ENCODE measurements around the gene SYNE1.
A peak's percentile ranks its signal among the peaks of the same experiment; 100 is the strongest.

SYNE1 gene

DNA sequence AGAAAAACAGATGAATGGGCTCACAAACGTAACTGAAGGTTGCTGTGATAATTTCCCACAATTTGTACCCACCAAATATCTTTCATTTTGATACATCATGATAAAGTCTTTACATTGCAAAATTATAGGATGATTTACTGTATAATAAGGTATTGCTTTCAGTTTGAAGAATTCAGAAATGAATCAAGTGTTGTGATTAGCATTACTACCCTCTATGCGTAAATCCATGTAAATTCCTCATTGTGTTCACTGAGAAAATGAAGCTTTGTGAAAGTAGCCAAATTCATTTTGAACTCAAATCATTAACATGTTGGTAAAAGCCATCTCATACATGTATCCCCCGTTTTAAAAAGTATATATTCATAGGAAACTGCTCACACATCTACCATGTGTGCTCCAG lies 450.3 kb downstream of the SYNE1 start:
- Histone ChIP-seq H3K9ac (ENCODE audit: low read depth in 1 of 2, low read length in 2 of 2) (no peak overlapping the region), H3K9me3 (ENCODE audit: control insufficient read depth in 2 of 2, low read length in 2 of 2) (no peaks in the 10 kb centered on the region), H3K27ac (ENCODE audit: low read depth in 2 of 2, low read length in 2 of 2) (no peak overlapping the region), H3K4me3 (ENCODE audit: low read length in 2 of 2) (no peak overlapping the region), H3K36me3 (ENCODE audit: control insufficient read depth in 2 of 2, insufficient read depth in 2 of 2, low read length in 2 of 2) (no peaks in the 10 kb centered on the region), H3K4me1 (ENCODE audit: control insufficient read depth in 2 of 2, insufficient read depth in 2 of 2, low read length in 2 of 2) (no peaks in the 10 kb centered on the region), H3K27me3 (ENCODE audit: control insufficient read depth in 2 of 2, insufficient read depth in 2 of 2, low read length in 2 of 2) (no peaks in the 10 kb centered on the region)

DNA sequence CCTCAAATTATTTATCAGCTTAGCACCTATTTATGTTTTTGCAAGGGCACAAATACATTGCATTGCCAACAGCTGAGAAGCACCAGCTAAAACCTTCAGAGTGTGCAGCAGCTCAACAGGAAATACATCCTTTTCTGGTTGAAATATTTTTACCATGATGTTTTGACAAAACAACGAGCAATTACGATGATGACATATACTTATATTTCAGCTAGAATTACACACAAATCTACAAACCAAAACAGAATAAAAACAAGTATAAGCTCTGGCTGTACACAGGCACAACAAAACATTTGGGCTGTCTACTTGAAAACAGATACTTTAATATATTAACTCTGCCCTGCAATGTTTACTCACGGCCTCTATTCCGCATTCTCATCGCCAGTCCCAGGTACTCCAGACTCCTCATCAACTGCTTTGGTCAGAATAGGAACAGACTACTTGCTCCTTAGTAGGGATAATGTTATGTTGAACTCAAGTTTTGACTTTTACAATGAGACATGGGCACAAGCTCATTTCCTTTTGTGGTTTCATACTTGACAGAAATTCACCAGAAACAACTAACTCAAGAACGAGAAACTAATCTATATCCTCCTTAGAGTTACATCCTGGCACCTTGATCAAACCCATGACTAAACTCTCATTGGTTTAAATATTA lies 452.1 kb downstream of the SYNE1 start:
- no peaks in the 10 kb centered on the region for H3K9me3 ChIP-seq (ENCODE audit: control insufficient read depth in 2 of 2, low read length in 2 of 2)
- H3K27me3 ChIP-seq (ENCODE audit: control insufficient read depth in 2 of 2, insufficient read depth in 2 of 2, low read length in 2 of 2): no peaks in the 10 kb centered on the region
- H3K9ac ChIP-seq (ENCODE audit: low read depth in 1 of 2, low read length in 2 of 2): no peak overlapping the region
- H3K4me1 ChIP-seq (ENCODE audit: control insufficient read depth in 2 of 2, insufficient read depth in 2 of 2, low read length in 2 of 2): no peaks in the 10 kb centered on the region
- no peaks in the 10 kb centered on the region for H3K36me3 ChIP-seq (ENCODE audit: control insufficient read depth in 2 of 2, insufficient read depth in 2 of 2, low read length in 2 of 2)
- H3K4me3 ChIP-seq (ENCODE audit: low read length in 2 of 2): peak overlapping the region in 1 of 2 donors; percentile 10
- H3K27ac ChIP-seq (ENCODE audit: low read depth in 2 of 2, low read length in 2 of 2): peak overlapping the region; percentile 39 to 41

DNA sequence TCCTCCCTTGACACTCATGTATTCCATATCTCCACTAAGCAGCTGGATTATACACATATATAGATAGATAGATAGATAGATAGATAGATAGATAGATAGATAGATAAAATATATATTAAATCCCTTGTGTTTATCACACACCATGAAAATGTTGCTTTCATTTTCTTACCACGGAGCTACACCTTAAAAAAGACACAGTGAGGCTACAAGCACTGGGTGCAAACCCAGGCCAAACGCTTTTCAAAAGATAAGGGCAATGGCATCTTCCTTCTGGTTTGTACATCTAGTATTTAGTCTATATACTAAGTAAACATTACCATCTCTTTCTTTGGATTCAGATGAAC lies 452.6 kb downstream of the SYNE1 start:
- Histone ChIP-seq H3K36me3 (ENCODE audit: control insufficient read depth in 2 of 2, insufficient read depth in 2 of 2, low read length in 2 of 2) (no peaks in the 10 kb centered on the region), H3K27ac (ENCODE audit: low read depth in 2 of 2, low read length in 2 of 2) (peak overlapping the region in 1 of 2 donors; percentile 41), H3K9me3 (ENCODE audit: control insufficient read depth in 2 of 2, low read length in 2 of 2) (no peaks in the 10 kb centered on the region), H3K27me3 (ENCODE audit: control insufficient read depth in 2 of 2, insufficient read depth in 2 of 2, low read length in 2 of 2) (no peaks in the 10 kb centered on the region), H3K4me3 (ENCODE audit: low read length in 2 of 2) (peak overlapping the region in 1 of 2 donors; percentile 4), H3K9ac (ENCODE audit: low read depth in 1 of 2, low read length in 2 of 2) (no peak overlapping the region), H3K4me1 (ENCODE audit: control insufficient read depth in 2 of 2, insufficient read depth in 2 of 2, low read length in 2 of 2) (no peaks in the 10 kb centered on the region)

DNA sequence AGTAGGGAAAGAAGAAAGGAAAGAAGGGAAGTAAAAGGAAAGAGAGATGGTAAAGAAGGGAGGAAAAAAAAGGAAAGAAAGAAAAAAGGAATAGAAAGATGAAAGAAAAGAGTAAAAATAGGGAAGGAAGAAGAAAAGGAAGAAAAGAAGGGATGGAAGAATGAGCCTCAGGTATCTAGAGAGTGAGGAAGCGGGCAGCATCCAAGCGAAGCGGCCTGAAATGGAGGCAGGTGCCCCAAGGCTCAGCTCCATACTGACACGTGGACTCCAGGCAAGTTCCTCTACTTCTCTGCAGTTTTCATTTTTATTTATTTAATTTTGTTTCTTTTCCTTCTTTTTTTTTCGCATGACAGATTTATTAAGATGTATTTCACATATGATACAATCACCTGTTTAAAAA lies 456.6 kb downstream of the SYNE1 start:
- Histone ChIP-seq H3K36me3 (ENCODE audit: control insufficient read depth in 2 of 2, insufficient read depth in 2 of 2, low read length in 2 of 2) (peaks cover 0 to 5% of the 10 kb centered on the region in 2 donors), H3K27me3 (ENCODE audit: control insufficient read depth in 2 of 2, insufficient read depth in 2 of 2, low read length in 2 of 2) (no peaks in the 10 kb centered on the region)

DNA sequence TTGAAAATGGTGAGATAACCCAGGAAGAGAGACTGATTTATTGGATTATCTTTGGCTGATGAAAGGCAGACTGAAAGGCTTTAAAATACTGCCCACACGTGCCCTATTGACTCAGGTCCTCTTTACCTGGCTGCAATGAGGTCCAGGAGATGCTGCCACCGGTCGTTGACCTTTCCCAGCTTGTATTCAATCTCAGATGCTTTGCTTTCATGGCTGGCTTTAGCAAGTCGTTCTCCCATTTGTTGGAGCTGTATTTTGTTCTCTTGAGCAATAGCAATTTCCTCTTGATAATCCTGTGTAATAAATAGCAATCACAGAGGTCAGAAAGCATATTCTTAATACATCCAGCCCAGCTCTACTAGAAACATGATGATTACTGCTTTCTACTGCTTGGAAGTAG lies 460.9 kb downstream of the SYNE1 start:
- H3K4me3 ChIP-seq (ENCODE audit: low read length in 2 of 2): no peak overlapping the region
- H3K27me3 ChIP-seq (ENCODE audit: control insufficient read depth in 2 of 2, insufficient read depth in 2 of 2, low read length in 2 of 2): no peaks in the 10 kb centered on the region
- H3K9me3 ChIP-seq (ENCODE audit: control insufficient read depth in 2 of 2, low read length in 2 of 2): no peaks in the 10 kb centered on the region
- no peaks in the 10 kb centered on the region for H3K4me1 ChIP-seq (ENCODE audit: control insufficient read depth in 2 of 2, insufficient read depth in 2 of 2, low read length in 2 of 2)
- H3K36me3 ChIP-seq (ENCODE audit: control insufficient read depth in 2 of 2, insufficient read depth in 2 of 2, low read length in 2 of 2): peaks cover 4 to 7% of the 10 kb centered on the region in 2 donors
- no peak overlapping the region for H3K27ac ChIP-seq (ENCODE audit: low read depth in 2 of 2, low read length in 2 of 2)
- H3K9ac ChIP-seq (ENCODE audit: low read depth in 1 of 2, low read length in 2 of 2): no peak overlapping the region

More for the DNA sequence above, 456.6 kb downstream of the SYNE1 start:
- no peak overlapping the region for H3K9ac ChIP-seq (ENCODE audit: low read depth in 1 of 2, low read length in 2 of 2)
- no peak overlapping the region for H3K27ac ChIP-seq (ENCODE audit: low read depth in 2 of 2, low read length in 2 of 2)
- H3K4me1 ChIP-seq (ENCODE audit: control insufficient read depth in 2 of 2, insufficient read depth in 2 of 2, low read length in 2 of 2): no peaks in the 10 kb centered on the region
- H3K9me3 ChIP-seq (ENCODE audit: control insufficient read depth in 2 of 2, low read length in 2 of 2): no peaks in the 10 kb centered on the region
- H3K4me3 ChIP-seq (ENCODE audit: low read length in 2 of 2): no peak overlapping the region

DNA sequence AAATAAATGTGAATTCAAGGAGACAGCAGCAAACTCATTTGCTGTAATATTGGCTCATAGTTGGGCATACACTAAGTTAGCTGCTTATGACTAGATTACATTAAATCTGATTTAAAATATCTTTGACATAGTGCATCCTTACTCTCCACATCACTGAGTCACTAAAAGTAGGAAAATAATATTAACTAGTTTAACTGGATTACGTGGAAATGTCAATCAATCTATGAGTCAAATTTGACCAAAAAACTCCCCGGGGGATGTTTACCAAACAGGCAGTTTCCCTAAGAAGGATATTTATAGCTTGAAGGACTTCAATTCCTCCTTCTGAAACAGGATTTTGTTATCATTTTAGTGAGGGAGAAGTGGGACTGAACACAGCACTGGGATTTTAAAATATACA lies 463.2 kb downstream of the SYNE1 start:
- H3K4me3 ChIP-seq (ENCODE audit: low read length in 2 of 2): no peak overlapping the region
- H3K27ac ChIP-seq (ENCODE audit: low read depth in 2 of 2, low read length in 2 of 2): no peak overlapping the region
- H3K27me3 ChIP-seq (ENCODE audit: control insufficient read depth in 2 of 2, insufficient read depth in 2 of 2, low read length in 2 of 2): no peaks in the 10 kb centered on the region
- no peaks in the 10 kb centered on the region for H3K9me3 ChIP-seq (ENCODE audit: control insufficient read depth in 2 of 2, low read length in 2 of 2)
- H3K36me3 ChIP-seq (ENCODE audit: control insufficient read depth in 2 of 2, insufficient read depth in 2 of 2, low read length in 2 of 2): peaks cover 4 to 7% of the 10 kb centered on the region in 2 donors
- H3K9ac ChIP-seq (ENCODE audit: low read depth in 1 of 2, low read length in 2 of 2): no peak overlapping the region
- H3K4me1 ChIP-seq (ENCODE audit: control insufficient read depth in 2 of 2, insufficient read depth in 2 of 2, low read length in 2 of 2): no peaks in the 10 kb centered on the region

DNA sequence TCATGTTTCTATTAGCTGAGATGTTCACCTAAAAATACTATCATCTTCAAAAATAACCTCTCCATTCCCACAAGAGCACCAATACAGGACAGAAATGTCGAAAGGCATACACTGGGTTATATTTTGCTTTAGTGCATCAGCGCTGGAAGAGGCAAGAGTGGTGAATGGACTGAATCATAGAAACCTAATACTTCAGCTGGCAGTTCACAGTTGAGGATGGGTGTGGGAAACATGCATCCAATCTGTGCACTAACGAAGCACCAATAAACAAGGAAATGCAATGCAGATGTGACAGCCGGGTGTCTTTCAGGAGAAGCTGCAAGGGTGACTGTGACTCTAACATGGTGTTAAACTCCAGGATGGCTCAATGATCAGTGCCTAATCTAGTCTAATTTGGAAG lies 463.8 kb downstream of the SYNE1 start:
- Histone ChIP-seq H3K4me3 (ENCODE audit: low read length in 2 of 2) (no peak overlapping the region), H3K36me3 (ENCODE audit: control insufficient read depth in 2 of 2, insufficient read depth in 2 of 2, low read length in 2 of 2) (peaks cover 4 to 7% of the 10 kb centered on the region in 2 donors), H3K9ac (ENCODE audit: low read depth in 1 of 2, low read length in 2 of 2) (no peak overlapping the region), H3K27me3 (ENCODE audit: control insufficient read depth in 2 of 2, insufficient read depth in 2 of 2, low read length in 2 of 2) (no peaks in the 10 kb centered on the region), H3K27ac (ENCODE audit: low read depth in 2 of 2, low read length in 2 of 2) (no peak overlapping the region), H3K9me3 (ENCODE audit: control insufficient read depth in 2 of 2, low read length in 2 of 2) (no peaks in the 10 kb centered on the region), H3K4me1 (ENCODE audit: control insufficient read depth in 2 of 2, insufficient read depth in 2 of 2, low read length in 2 of 2) (no peaks in the 10 kb centered on the region)

DNA sequence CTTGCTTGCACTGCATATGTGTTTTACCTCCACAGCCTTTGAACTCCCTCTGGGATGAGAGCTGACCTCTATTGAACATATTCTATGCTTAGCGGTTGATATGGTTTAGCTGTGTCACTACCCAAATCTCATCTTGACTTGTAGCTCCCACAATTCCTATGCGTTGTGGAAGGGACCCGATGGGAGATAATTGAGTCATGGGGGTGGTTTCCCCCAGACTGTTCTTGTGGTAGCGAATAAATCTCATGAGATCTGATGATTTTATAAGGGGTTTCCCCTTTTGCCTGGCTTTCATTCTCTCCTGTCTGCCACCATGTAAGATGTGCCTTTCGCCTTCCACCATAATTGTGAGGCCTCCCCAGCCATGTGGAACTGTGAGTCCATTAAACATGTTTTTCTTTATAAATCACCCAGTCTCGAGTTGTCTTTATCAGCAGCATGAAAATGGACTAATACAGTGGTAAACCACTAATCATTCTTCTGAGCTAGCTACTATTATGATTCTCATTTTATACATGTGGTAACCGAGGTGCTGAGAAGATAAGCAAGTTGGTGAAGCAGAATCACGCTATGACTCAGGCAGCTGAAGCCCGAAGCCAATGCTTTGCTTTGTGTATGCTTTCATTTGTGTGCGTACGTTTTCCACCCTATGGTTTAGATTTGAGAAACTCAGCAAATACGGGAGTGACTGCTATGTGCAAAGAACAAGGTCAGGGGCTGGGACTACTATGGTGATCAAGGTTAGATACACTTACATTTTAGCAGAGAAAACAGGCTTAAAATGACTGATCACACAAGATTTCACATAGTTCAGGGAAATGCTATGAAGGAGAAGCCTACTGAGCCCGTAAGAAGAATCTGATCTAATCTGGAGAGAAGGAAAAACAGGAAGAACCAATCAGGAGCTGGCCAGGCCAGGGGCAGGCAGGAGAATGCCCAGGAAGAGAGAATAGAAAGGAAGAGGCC lies 466.2 kb downstream of the SYNE1 start:
- H3K9me3 ChIP-seq (ENCODE audit: control insufficient read depth in 2 of 2, low read length in 2 of 2): no peaks in the 10 kb centered on the region
- no peaks in the 10 kb centered on the region for H3K27me3 ChIP-seq (ENCODE audit: control insufficient read depth in 2 of 2, insufficient read depth in 2 of 2, low read length in 2 of 2)
- H3K27ac ChIP-seq (ENCODE audit: low read depth in 2 of 2, low read length in 2 of 2): peak overlapping the region in 1 of 2 donors; percentile 23
- H3K4me3 ChIP-seq (ENCODE audit: low read length in 2 of 2): no peak overlapping the region
- no peak overlapping the region for H3K9ac ChIP-seq (ENCODE audit: low read depth in 1 of 2, low read length in 2 of 2)
- H3K36me3 ChIP-seq (ENCODE audit: control insufficient read depth in 2 of 2, insufficient read depth in 2 of 2, low read length in 2 of 2): peaks cover 2 to 10% of the 10 kb centered on the region in 2 donors
- no peaks in the 10 kb centered on the region for H3K4me1 ChIP-seq (ENCODE audit: control insufficient read depth in 2 of 2, insufficient read depth in 2 of 2, low read length in 2 of 2)

DNA sequence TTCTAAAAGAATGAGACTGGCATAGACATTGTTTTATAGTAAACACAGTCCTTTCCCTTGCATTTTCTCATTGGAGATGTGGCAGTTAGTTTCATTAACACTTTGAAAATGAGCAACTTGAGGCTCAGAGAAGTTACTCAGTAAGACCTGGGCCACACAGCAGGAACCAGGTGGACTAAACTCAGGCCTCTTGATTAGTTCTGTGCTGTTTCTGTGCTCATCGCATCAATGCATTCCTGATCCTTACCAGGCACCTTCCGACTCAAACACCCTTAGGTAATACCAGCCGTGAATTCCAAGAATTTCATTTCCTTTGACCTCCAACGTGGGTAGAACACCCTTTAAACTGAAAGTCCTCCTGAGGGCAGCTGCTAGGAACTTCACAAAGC lies 466.9 kb downstream of the SYNE1 start:
- no peaks in the 10 kb centered on the region for H3K4me1 ChIP-seq (ENCODE audit: control insufficient read depth in 2 of 2, insufficient read depth in 2 of 2, low read length in 2 of 2)
- no peak overlapping the region for H3K4me3 ChIP-seq (ENCODE audit: low read length in 2 of 2)
- H3K9ac ChIP-seq (ENCODE audit: low read depth in 1 of 2, low read length in 2 of 2): no peak overlapping the region
- no peaks in the 10 kb centered on the region for H3K27me3 ChIP-seq (ENCODE audit: control insufficient read depth in 2 of 2, insufficient read depth in 2 of 2, low read length in 2 of 2)
- no peaks in the 10 kb centered on the region for H3K9me3 ChIP-seq (ENCODE audit: control insufficient read depth in 2 of 2, low read length in 2 of 2)
- H3K36me3 ChIP-seq (ENCODE audit: control insufficient read depth in 2 of 2, insufficient read depth in 2 of 2, low read length in 2 of 2): peaks cover 2 to 10% of the 10 kb centered on the region in 2 donors
- no peak overlapping the region for H3K27ac ChIP-seq (ENCODE audit: low read depth in 2 of 2, low read length in 2 of 2)
